ENCODE results near the gene ADGRF4. TPM values are rescaled to one million over a fixed set of nuclear protein-coding genes. Genes with fewer than 3 reads are reported as not detected.

The ADGRF4 gene
- total and polyA plus RNA-seq, 2 of the 8 experiments (the other 6 are each of a cell fraction or from before 2014, with no cell fraction given) = 0.02 TPM; not detected in 1

- Histone ChIP-seq H3K9me3 (ENCODE audit: insufficient read depth in 2 of 2, low read depth in 1 of 2, low read length in 1 of 2) (no peaks in the 10 kb centered on the region), H4K5ac (ENCODE audit: insufficient read length, low read depth, low read length) (no peak overlapping the region), H2BK12ac (ENCODE audit: low read depth, low read length) (no peak overlapping the region; the same call in 1 of the 2 replicates), H2AFZ (ENCODE audit: low read length) (no peak overlapping the region), H3K4ac (replicated peaks; ENCODE audit: insufficient read length, low read depth, low read length) (no peak overlapping the region), H3K4me2 (ENCODE audit: insufficient read depth in 1 of 2, low read depth in 2 of 2, low read length in 2 of 2) (no peak overlapping the region), H3K27me3 (replicated peaks in 1 of 4; ENCODE audit: control insufficient read depth in 3 of 4, extremely low read depth in 1 of 4, insufficient read depth in 3 of 4, low read length in 3 of 4) (no peaks in the 10 kb centered on the region), H4K8ac (ENCODE audit: extremely low read depth, insufficient read depth, low read length) (no peak overlapping the region), H4K20me1 (replicated peaks in 1 of 2; ENCODE audit: control insufficient read depth in 1 of 2, insufficient read depth in 2 of 2, low read length in 2 of 2) (no peaks in the 10 kb centered on the region), H3K56ac (replicated peaks; ENCODE audit: insufficient read length, low read depth, low read length) (no peak overlapping the region), H3K36me3 (ENCODE audit: control insufficient read depth in 2 of 4, insufficient read depth in 4 of 4, low read length in 3 of 4) (no peaks in the 10 kb centered on the region), H3K79me2 (ENCODE audit: control insufficient read depth in 1 of 2, insufficient read depth in 2 of 2, low read length in 2 of 2) (no peaks in the 10 kb centered on the region), H3K23ac (ENCODE audit: insufficient read length) (no peak overlapping the region), H3K79me1 (ENCODE audit: low read depth, low read length) (no peaks in the 10 kb centered on the region), H3K18ac (ENCODE audit: extremely low read depth, low read length) (no peak overlapping the region), H3K23me2 (ENCODE audit: low read depth, low read length) (no peaks in the 10 kb centered on the region), H2BK15ac (ENCODE audit: low read length) (peak overlapping the region; percentile 31; the same call in 1 of the 2 replicates), H4K91ac (replicated peaks; ENCODE audit: insufficient read length, low read length) (no peak overlapping the region), H2AK5ac (ENCODE audit: low read depth, low read length) (no peak overlapping the region), H3K9ac (replicated peaks in 1 of 4; ENCODE audit: extremely low read depth in 1 of 4, low read depth in 3 of 4, low read length in 3 of 4) (no peak overlapping the region), H2BK5ac (ENCODE audit: low read depth, low read length) (no peak overlapping the region), H3K4me1 (replicated peaks in 1 of 4; ENCODE audit: control insufficient read depth in 3 of 4, insufficient read depth in 4 of 4, low read length in 3 of 4) (peaks cover 0 to 4% (median 1%) of the 10 kb centered on the region in 4 experiments; a peak in 1 of 7 replicates), H3K4me3 (ENCODE audit: extremely low read depth in 1 of 4, insufficient read depth in 2 of 4, low read depth in 3 of 4, low read length in 4 of 4) (no peak overlapping the region), H3K27ac (ENCODE audit: low read depth, low read length) (no peak overlapping the region), H3K14ac (ENCODE audit: insufficient read length) (no peak overlapping the region), H2BK120ac (replicated peaks; ENCODE audit: low read depth, low read length) (no peak overlapping the region), H2BK20ac (ENCODE audit: low read length) (no peak overlapping the region)
- POLR2A ChIA-PET (ENCODE audit: partially characterized antibody) = no interaction called here
- 78% methylated on average over 4 of the region's 4 CpGs; no CpG with 5 or more reads in 1 of the 2 experiments for WGBS, 2 experiments (ENCODE audit: extremely low coverage in 1 of 2, insufficient coverage in 1 of 2, insufficient read length in 1 of 2, insufficient replicate concordance in 2 of 2, low coverage in 1 of 2, low lambda C conversion rate in 2 of 2, missing lambda C conversion rate in 1 of 2)
- FAIRE-seq = no peak
- TF ChIP-seq GABPA (IDR thresholded peaks at IDR 0.05; ENCODE audit: borderline replicate concordance, insufficient read depth, low read length) (no peak), HDAC2 (IDR thresholded peaks at IDR 0.05; ENCODE audit: borderline replicate concordance in 1 of 2, low read depth in 2 of 2, low read length in 2 of 2) (no peak), CREB1 (IDR thresholded peaks at IDR 0.05) (no peak), SP2 (IDR thresholded peaks at IDR 0.05; ENCODE audit: low read length) (no peak), YY1 (IDR thresholded peaks at IDR 0.05; ENCODE audit: low read depth, low read length) (no peak), NRF1 (IDR thresholded peaks at IDR 0.05; ENCODE audit: low read depth, low read length) (no peak), CBX5 (IDR thresholded peaks at IDR 0.05; ENCODE audit: low read depth, low read length) (no peak), POLR2A (IDR thresholded peaks at IDR 0.05; ENCODE audit: control extremely low read depth in 1 of 2, low read depth in 2 of 2, low read length in 2 of 2) (no peak), TEAD4 (IDR thresholded peaks at IDR 0.05; ENCODE audit: low read depth, low read length) (no peak), ASH2L (IDR thresholded peaks at IDR 0.05; ENCODE audit: low read length) (no peak), RFX5 (IDR thresholded peaks at IDR 0.05; ENCODE audit: borderline replicate concordance, low read depth, low read length) (no peak)
- CTCF ChIA-PET (ENCODE audit: partially characterized antibody) = interaction anchor here (1.6 to 5.4 kb wide), 3 partner anchors 20 to 134 kb away, joined by 4 to 25 read pairs (median 5); no protein-coding TSS in a partner anchor
- no peak for DNase-seq (ENCODE audit: low read depth in 1 of 2, low spot score in 2 of 2)
Measured at GRCh38 chr6:47654255-47654654, 44.1 kb upstream of the ADGRF4 start.

Data from H1 (cell line).